MM.1S (cell line): ENCODE measurements around the gene ARSG.
"Not testable (repeated sequence)": the region's sequence is repeated elsewhere in the genome, so short reads cannot be mapped to it uniquely, and the experiment has no call there.

Experiments
- DNase-seq: peaks from one replicate; pipeline ENCODE4 v3.0.0-alpha.2; 2015
- H2AFZ ChIP-seq: fragments of 300-600 bp; sonication (generic); 2 replicates; pipeline ENCODE4 v1.6.0; 2016; ENCODE audit warnings: antibody characterized with exemption, low read length
- H3F3A ChIP-seq: fragments of 300-600 bp; sonication (generic); 2 replicates; pipeline ENCODE4 v1.6.1; 2016; ENCODE audit warnings: mild to moderate bottlenecking, antibody characterized with exemption, low read length, moderate library complexity, mixed read lengths; ENCODE audit not compliant: insufficient read depth
- H3K27ac ChIP-seq: fragments of 300-600 bp; sonication (generic); 2 replicates; pipeline ENCODE4 v1.5.1; 2016; ENCODE audit warnings: mild to moderate bottlenecking, low read length
- H3K27me3 ChIP-seq: fragments of 300-600 bp; sonication (generic); replicated peaks from 2 replicates; pipeline ENCODE4 v1.6.0; 2016; ENCODE audit warnings: low read length; ENCODE audit not compliant: insufficient read depth
- H3K36me3 ChIP-seq: fragments of 300-600 bp; sonication (generic); replicated peaks from 2 replicates; pipeline ENCODE4 v1.6.1; 2016; ENCODE audit warnings: mild to moderate bottlenecking, low read length, mixed read lengths; ENCODE audit not compliant: insufficient read depth
- H3K4me1 ChIP-seq: fragments of 300-600 bp; sonication (generic); 2 replicates; pipeline ENCODE4 v1.6.1; 2016; ENCODE audit warnings: low read length, mixed read lengths
- H3K4me2 ChIP-seq: fragments of 300-600 bp; sonication (generic); 2 replicates; pipeline ENCODE4 v1.6.0; 2016; ENCODE audit warnings: low read depth, low read length
- H3K4me3 ChIP-seq: fragments of 300-600 bp; sonication (generic); 2 replicates; pipeline ENCODE4 v1.5.1; 2016; ENCODE audit warnings: low read length, mixed read lengths
- H3K79me2 ChIP-seq: fragments of 300-600 bp; sonication (generic); 2 replicates; pipeline ENCODE4 v1.6.1; 2016; ENCODE audit warnings: mixed run types, low read length, mixed read lengths
- H3K9ac ChIP-seq: fragments of 300-600 bp; sonication (generic); 2 replicates; pipeline ENCODE4 v1.6.1; 2016; ENCODE audit warnings: low read length, mixed read lengths
- H3K9me2 ChIP-seq: fragments of 300-600 bp; sonication (generic); replicated peaks from 2 replicates; pipeline ENCODE4 v1.6.1; 2016; ENCODE audit warnings: mild to moderate bottlenecking, low read length, mixed read lengths; ENCODE audit not compliant: insufficient read depth
- H3K9me3 ChIP-seq: fragments of 300-600 bp; sonication (generic); replicated peaks from 2 replicates; pipeline ENCODE4 v1.6.1; 2016; ENCODE audit warnings: mild to moderate bottlenecking, low read length, mixed read lengths; ENCODE audit not compliant: insufficient read depth
- H4K20me1 ChIP-seq: fragments of 300-600 bp; sonication (generic); 2 replicates; pipeline ENCODE4 v1.6.1; 2016; ENCODE audit warnings: mild to moderate bottlenecking, low read length, moderate library complexity, mixed read lengths; ENCODE audit not compliant: insufficient read depth
- EZH2 ChIP-seq: fragments of 300-600 bp; sonication (generic); optimal IDR thresholded peaks from 2 replicates; pipeline ENCODE3; 2017; ENCODE audit warnings: low read depth, mild to moderate bottlenecking, antibody characterized with exemption, low read length, mixed read lengths
- EZH2phosphoT487 ChIP-seq: fragments of 300-600 bp; sonication (generic); IDR thresholded peaks from 2 replicates; pipeline ENCODE4 v1.6.1; 2018; ENCODE audit warnings: antibody characterized with exemption, low read length
- TF ChIP-seq, protein P1 (sequence below): fragments of 300-600 bp; sonication (generic); IDR thresholded peaks from 2 replicates; pipeline ENCODE4 v1.5.1; 2016; ENCODE audit warnings: antibody characterized with exemption, low read length, mixed read lengths

Gene ARSG

DNA sequence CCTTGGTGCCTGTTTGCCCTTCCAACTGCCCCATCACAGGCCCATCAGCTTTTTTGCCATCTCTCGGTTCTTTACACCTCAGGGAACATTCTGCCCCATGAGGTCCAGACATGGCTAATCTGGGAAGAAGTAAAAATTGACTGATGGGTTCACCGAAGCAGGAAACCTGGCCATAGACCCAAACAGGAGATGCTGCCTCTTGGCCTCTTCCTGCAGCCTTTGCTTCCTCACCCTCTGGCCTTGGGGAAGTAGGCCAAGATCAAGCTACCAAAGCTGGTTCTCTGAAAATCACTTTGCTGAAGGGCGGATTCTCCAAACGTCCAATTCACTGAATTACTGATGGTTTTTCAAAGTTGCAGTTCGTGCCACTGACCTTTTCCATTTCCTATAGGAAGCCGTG lies 56.1 kb downstream of the ARSG start:
- H3K9me2 ChIP-seq, result no peaks in the 10 kb centered on the region
- H3K4me3 ChIP-seq, result no peak overlapping the region
- H3K27ac ChIP-seq, result no peak overlapping the region
- H2AFZ ChIP-seq, result no peak overlapping the region
- no peak overlapping the region for H3K9ac ChIP-seq
- no peak for DNase-seq
- no peaks in the 10 kb centered on the region for H3K9me3 ChIP-seq
- H3K36me3 ChIP-seq, result no peaks in the 10 kb centered on the region
- TF ChIP-seq EZH2 (no peak), EZH2phosphoT487 (no peak)
- TF ChIP-seq, protein P1, sequence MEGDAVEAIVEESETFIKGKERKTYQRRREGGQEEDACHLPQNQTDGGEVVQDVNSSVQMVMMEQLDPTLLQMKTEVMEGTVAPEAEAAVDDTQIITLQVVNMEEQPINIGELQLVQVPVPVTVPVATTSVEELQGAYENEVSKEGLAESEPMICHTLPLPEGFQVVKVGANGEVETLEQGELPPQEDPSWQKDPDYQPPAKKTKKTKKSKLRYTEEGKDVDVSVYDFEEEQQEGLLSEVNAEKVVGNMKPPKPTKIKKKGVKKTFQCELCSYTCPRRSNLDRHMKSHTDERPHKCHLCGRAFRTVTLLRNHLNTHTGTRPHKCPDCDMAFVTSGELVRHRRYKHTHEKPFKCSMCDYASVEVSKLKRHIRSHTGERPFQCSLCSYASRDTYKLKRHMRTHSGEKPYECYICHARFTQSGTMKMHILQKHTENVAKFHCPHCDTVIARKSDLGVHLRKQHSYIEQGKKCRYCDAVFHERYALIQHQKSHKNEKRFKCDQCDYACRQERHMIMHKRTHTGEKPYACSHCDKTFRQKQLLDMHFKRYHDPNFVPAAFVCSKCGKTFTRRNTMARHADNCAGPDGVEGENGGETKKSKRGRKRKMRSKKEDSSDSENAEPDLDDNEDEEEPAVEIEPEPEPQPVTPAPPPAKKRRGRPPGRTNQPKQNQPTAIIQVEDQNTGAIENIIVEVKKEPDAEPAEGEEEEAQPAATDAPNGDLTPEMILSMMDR, result no peak
- no peaks in the 10 kb centered on the region for H3K27me3 ChIP-seq
- H3K79me2 ChIP-seq, result no peaks in the 10 kb centered on the region
- no peak overlapping the region for H3K4me2 ChIP-seq
- no peaks in the 10 kb centered on the region for H3F3A ChIP-seq
- H4K20me1 ChIP-seq, result no peaks in the 10 kb centered on the region
- no peaks in the 10 kb centered on the region for H3K4me1 ChIP-seq

DNA sequence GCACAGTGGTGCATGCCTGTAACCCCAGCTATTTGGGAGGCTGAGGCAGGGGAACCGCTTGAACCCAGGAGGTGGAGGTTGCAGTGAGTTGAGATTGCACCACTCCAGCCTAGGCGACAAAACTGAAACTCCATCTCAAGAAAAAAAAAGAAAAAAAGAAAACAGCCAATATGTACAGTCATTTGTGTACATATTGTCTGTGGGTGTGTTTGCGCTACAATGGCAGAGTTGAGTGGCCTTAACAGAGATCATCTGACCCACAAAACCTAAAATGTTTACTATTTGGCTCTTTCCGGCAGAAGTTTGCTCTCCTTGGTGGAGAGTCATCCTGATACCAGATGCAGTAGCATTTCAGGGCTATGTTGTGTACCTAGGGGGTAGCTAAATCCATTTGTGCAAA lies 57.9 kb downstream of the ARSG start:
- Histone ChIP-seq H4K20me1 (no peaks in the 10 kb centered on the region), H3K27ac (no peak overlapping the region), H3K27me3 (no peaks in the 10 kb centered on the region), H3F3A (no peaks in the 10 kb centered on the region), H3K4me2 (no peak overlapping the region), H3K9me2 (no peaks in the 10 kb centered on the region), H3K36me3 (no peaks in the 10 kb centered on the region), H3K9me3 (no peaks in the 10 kb centered on the region), H3K4me3 (no peak overlapping the region), H3K79me2 (no peaks in the 10 kb centered on the region), H3K9ac (no peak overlapping the region), H3K4me1 (no peaks in the 10 kb centered on the region), H2AFZ (no peak overlapping the region)
- TF ChIP-seq EZH2 (no peak), EZH2phosphoT487 (no peak)
- TF ChIP-seq, protein P1, result no peak
- no peak for DNase-seq

DNA sequence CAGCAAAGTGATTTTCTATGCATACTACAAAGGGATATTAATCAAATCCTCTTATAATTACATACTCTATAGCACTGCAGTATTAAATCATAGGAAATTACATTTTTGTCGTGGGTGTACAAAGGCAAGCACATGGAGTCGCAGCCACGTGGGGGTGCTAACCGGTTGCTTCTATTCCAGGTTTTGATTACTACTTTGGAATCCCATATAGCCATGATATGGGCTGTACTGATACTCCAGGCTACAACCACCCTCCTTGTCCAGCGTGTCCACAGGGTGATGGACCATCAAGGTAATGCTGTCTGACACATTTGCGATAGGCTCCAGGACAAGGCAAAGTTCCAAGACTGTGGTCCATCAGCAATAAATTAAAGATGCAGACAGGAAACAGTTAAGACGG lies 60.1 kb downstream of the ARSG start:
- Histone ChIP-seq H3K4me3 (no peak overlapping the region), H2AFZ (no peak overlapping the region), H3K9me3 (no peaks in the 10 kb centered on the region), H3K9ac (no peak overlapping the region), H3K27me3 (no peaks in the 10 kb centered on the region), H3K27ac (no peak overlapping the region), H3K36me3 (no peaks in the 10 kb centered on the region), H4K20me1 (no peaks in the 10 kb centered on the region), H3K4me1 (no peaks in the 10 kb centered on the region), H3K79me2 (no peaks in the 10 kb centered on the region), H3K4me2 (no peak overlapping the region), H3K9me2 (no peaks in the 10 kb centered on the region), H3F3A (no peaks in the 10 kb centered on the region)
- no peak for DNase-seq
- TF ChIP-seq EZH2, result no peak
- TF ChIP-seq EZH2phosphoT487, result no peak
- TF ChIP-seq, protein P1, result no peak

DNA sequence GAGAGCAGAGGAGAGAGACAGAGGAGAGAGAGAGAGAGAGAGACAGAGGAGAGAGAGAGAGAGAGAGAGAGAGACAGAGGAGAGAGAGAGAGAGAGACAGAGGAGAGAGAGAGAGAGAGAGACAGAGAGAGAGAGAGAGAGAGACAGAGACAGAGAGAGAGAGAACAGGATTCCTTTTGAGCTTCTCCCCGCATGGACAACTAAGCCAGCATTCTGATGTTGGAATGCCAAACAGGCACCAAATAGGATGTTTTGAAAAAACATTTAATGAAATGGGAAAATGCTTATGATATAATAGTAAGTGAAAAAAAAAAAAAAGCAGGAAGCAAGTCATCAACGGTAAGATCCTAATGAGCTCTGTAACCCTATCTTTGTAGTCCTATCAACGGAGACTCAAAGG lies 60.7 kb downstream of the ARSG start:
- H3K4me3 ChIP-seq, result no peak overlapping the region
- no peak overlapping the region for H3K9ac ChIP-seq
- H3K9me2 ChIP-seq, result no peaks in the 10 kb centered on the region
- H3K4me2 ChIP-seq, result no peak overlapping the region
- no peak for DNase-seq
- no peaks in the 10 kb centered on the region for H3K9me3 ChIP-seq
- H4K20me1 ChIP-seq, result no peaks in the 10 kb centered on the region
- no peaks in the 10 kb centered on the region for H3F3A ChIP-seq
- H2AFZ ChIP-seq, result no peak overlapping the region
- H3K4me1 ChIP-seq, result no peaks in the 10 kb centered on the region
- H3K36me3 ChIP-seq, result no peaks in the 10 kb centered on the region
- no peaks in the 10 kb centered on the region for H3K27me3 ChIP-seq
- TF ChIP-seq, protein P1, result no peak
- no peaks in the 10 kb centered on the region for H3K79me2 ChIP-seq
- no peak overlapping the region for H3K27ac ChIP-seq

DNA sequence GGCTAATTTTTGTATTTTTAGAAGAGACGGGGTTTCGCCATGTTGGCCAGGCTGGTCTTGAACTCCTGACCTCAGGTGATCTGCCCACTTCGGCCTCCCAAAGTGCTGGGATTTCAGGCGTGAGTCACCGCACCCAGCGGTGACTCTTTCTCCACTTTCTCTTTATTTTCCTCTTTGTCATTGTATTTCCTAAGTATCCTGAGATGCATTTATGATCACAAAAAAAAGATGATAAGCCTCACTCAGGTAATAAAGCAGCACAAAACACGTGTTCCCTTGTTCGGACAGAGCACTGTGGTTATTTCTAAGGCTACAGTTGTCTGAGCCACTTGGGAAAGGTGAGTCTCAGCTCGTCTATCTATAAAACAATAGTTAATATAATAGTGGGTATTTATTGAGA lies 61.4 kb downstream of the ARSG start:
- H4K20me1 ChIP-seq, H2AFZ ChIP-seq, H3K79me2 ChIP-seq, H3K4me3 ChIP-seq, H3K9me3 ChIP-seq, H3K4me2 ChIP-seq, H3K27ac ChIP-seq, H3K27me3 ChIP-seq, H3K36me3 ChIP-seq, DNase-seq, H3K9ac ChIP-seq, H3K4me1 ChIP-seq, H3F3A ChIP-seq, H3K9me2 ChIP-seq: not testable (repeated sequence)
